Measurements from ENCODE around the gene YTHDF1. TPM values are rescaled to one million over a fixed set of nuclear protein-coding genes. Genes with fewer than 3 reads are reported as not detected.

YTHDF1 gene
- polyA plus RNA-seq, 2 of the 4 experiments (the other 2 are of a cell fraction): 31.8 to 37.9 TPM

DNA sequence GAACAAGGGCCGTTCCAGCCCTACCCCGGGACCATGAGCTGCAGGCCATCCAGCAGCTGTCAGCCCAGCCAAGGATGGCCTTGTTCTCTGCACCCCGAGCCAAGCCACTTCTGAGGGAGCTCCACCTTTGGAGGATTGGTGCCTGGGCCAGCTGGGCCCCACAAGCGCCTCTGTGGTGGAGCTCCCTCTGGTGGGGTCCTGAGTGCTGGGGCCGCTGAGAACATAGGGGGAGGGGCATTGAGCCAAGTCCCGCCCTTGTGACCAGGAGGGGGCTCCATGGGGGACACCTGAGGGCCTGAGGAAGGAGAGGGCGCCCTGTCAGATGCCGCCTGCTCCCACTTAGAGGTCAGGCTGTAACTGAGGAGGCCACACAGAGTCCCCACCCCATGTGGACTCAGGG lies 43.2 kb downstream of the YTHDF1 start:
- CTCF ChIA-PET: interaction anchor here (0.7 to 1.7 kb wide), 5 partner anchors 15 to 118 kb away, joined by 3 to 5 read pairs (median 4); no protein-coding TSS in a partner anchor
- ATAC-seq: peak in 1 of 2 experiments; percentile 20; a peak in 3 of 6 replicates

DNA sequence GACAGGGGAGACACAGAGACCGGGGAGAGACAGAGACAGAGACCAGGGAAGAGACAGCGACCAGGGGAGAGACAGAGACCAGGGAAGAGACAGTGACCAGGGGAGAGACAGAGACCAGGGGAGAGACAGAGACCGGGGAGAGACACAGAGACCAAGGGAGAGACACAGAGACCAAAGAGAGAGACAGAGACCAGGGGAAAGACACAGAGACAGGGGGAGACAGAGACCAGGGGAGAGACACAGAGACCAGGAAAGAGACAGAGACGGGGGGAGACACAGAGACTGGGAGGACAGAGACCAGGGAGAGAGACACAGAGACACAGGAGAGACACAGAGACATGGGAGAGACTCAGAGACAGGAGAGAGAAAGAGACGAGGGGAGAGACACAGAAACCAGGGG lies 43.9 kb downstream of the YTHDF1 start:
- DNase-seq (ENCODE audit: low read depth in 1 of 2, low spot score in 1 of 2): no peak
- TF ChIP-seq ZNF302 (CRISPR knock-in tag; IDR thresholded peaks at IDR 0.05) (no peak), ZC3H11A (IDR thresholded peaks at IDR 0.05) (no peak), JUNB (IDR thresholded peaks at IDR 0.05) (no peak), TFCP2L1 (CRISPR knock-in tag; IDR thresholded peaks at IDR 0.05) (no peak), EHMT2 (IDR thresholded peaks at IDR 0.05; ENCODE audit: low read depth) (no peak), GATA3 (IDR thresholded peaks at IDR 0.05; ENCODE audit: borderline replicate concordance) (no peak), PHF8 (IDR thresholded peaks at IDR 0.05; ENCODE audit: borderline replicate concordance, low read depth) (no peak), EP300 (IDR thresholded peaks at IDR 0.05) (no peak), CBX2 (IDR thresholded peaks at IDR 0.05; ENCODE audit: borderline replicate concordance, low read depth) (no peak), MAZ (IDR thresholded peaks at IDR 0.05; ENCODE audit: borderline replicate concordance, low read depth, low read length) (no peak)
- TF ChIP-seq, protein P1, sequence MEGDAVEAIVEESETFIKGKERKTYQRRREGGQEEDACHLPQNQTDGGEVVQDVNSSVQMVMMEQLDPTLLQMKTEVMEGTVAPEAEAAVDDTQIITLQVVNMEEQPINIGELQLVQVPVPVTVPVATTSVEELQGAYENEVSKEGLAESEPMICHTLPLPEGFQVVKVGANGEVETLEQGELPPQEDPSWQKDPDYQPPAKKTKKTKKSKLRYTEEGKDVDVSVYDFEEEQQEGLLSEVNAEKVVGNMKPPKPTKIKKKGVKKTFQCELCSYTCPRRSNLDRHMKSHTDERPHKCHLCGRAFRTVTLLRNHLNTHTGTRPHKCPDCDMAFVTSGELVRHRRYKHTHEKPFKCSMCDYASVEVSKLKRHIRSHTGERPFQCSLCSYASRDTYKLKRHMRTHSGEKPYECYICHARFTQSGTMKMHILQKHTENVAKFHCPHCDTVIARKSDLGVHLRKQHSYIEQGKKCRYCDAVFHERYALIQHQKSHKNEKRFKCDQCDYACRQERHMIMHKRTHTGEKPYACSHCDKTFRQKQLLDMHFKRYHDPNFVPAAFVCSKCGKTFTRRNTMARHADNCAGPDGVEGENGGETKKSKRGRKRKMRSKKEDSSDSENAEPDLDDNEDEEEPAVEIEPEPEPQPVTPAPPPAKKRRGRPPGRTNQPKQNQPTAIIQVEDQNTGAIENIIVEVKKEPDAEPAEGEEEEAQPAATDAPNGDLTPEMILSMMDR (IDR thresholded peaks at IDR 0.05): no peak
- no peak for ATAC-seq
- H3K4me2 ChIP-seq: no peak overlapping the region
- H3K27ac ChIP-seq: no peak overlapping the region
- FAIRE-seq: no peak
- H3K4me1 ChIP-seq: peaks cover 19% of the 10 kb centered on the region
- H3K4me3 ChIP-seq: no peak overlapping the region
- WGBS (ENCODE audit: missing lambda C conversion rate): 17% methylated on average over 5 of the region's 5 CpGs
- CTCF ChIA-PET: interaction anchor here (0.7 kb wide), 1 partner anchor 71 kb away, joined by 3 read pairs; no protein-coding TSS in a partner anchor
- H3K9me3 ChIP-seq: no peaks in the 10 kb centered on the region
- POLR2A ChIA-PET: no interaction called here

More for the DNA sequence above, 43.2 kb downstream of the YTHDF1 start:
- Histone ChIP-seq H3K4me3 (no peak overlapping the region), H3K4me1 (peaks cover 26% of the 10 kb centered on the region), H3K9me3 (no peaks in the 10 kb centered on the region), H3K4me2 (no peak overlapping the region), H3K27ac (no peak overlapping the region)
- no peak for FAIRE-seq
- peak in 1 of 2 experiments; percentile 42 for DNase-seq (ENCODE audit: low read depth in 1 of 2, low spot score in 1 of 2)
- 20% methylated on average over 2 of the region's 8 CpGs for WGBS (ENCODE audit: missing lambda C conversion rate)
- TF ChIP-seq RAD21 (conservative IDR thresholded peaks at IDR 0.05 in 1 of 2, IDR thresholded peaks at IDR 0.05 in 1 of 2): peak in 1 of 2 experiments; percentile 45; a peak in 2 of 5 replicates
- TF ChIP-seq, protein P2, sequence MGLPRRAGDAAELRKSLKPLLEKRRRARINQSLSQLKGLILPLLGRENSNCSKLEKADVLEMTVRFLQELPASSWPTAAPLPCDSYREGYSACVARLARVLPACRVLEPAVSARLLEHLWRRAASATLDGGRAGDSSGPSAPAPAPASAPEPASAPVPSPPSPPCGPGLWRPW (IDR thresholded peaks at IDR 0.05): no peak
- peak; percentile 30; the same call in 1 of the 3 replicates for TF ChIP-seq SMC3 (IDR thresholded peaks at IDR 0.05)
- POLR2A ChIA-PET: no interaction called here

DNA sequence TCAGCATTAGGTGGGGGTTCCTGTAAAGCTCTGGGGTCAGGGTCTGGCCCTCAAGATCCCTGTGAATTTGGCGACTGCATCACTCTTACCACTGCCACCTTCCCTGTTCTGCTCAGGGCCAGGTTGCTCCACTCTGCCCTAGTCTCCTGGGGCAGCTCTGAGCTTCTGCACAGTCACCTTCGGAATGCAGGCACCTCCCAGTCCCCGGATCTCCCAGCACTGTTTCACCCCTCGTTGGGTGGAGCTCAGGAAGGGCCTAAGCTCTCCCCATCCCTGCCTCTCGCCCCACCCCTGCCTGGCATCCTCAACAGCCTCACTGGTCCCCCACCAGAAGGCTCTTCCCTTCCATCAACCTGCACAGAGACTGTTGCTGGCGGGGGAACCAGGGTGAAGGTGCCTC lies 46.2 kb downstream of the YTHDF1 start:
- 17% methylated on average over 6 of the region's 6 CpGs for WGBS (ENCODE audit: missing lambda C conversion rate)
- no peak overlapping the region for H3K4me2 ChIP-seq
- no peak overlapping the region for H3K27ac ChIP-seq
- FAIRE-seq (no peak), ATAC-seq (peak in 1 of 2 experiments; percentile 9; a peak in 1 of 6 replicates), DNase-seq (ENCODE audit: low read depth in 1 of 2, low spot score in 1 of 2) (no peak)
- ChIA-PET POLR2A (no interaction called here), CTCF (interaction anchor here (0.9 to 4.0 kb wide), 5 partner anchors 11 to 111 kb away, joined by 3 to 18 read pairs (median 11); no protein-coding TSS in a partner anchor)
- H3K4me1 ChIP-seq: no peaks in the 10 kb centered on the region
- H3K4me3 ChIP-seq: no peak overlapping the region
- H3K9me3 ChIP-seq: no peaks in the 10 kb centered on the region
- TF ChIP-seq RFX5 (IDR thresholded peaks at IDR 0.05): no peak

DNA sequence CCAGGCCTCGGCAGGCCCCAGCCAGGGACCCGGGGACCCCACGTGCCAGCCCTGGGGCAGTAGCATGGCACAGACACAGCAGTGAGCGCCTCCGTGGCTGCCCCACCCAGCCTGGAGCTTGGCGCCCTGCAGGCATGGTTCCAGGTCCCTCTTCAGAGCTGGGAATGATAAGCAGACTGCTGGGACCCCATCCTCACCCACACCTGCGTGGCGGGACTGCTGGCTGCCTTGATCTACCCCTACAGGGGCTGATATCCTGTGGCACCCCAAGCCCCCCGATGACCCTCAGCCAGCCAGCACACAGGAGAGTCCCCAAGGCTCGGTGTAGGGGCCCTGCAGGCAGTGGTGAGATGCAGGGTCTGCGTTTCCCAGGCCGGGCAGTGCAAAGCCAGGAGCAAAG lies 47.1 kb downstream of the YTHDF1 start:
- POLR2A ChIA-PET: no interaction called here
- Histone ChIP-seq H3K4me1 (no peaks in the 10 kb centered on the region), H3K4me2 (no peak overlapping the region), H3K9me3 (no peaks in the 10 kb centered on the region), H3K27ac (no peak overlapping the region), H3K4me3 (no peak overlapping the region)
- WGBS (ENCODE audit: missing lambda C conversion rate): 23% methylated on average over 4 of the region's 12 CpGs
- CTCF ChIA-PET: interaction anchor here (0.9 to 4.0 kb wide), 6 partner anchors 8 to 196 kb away, joined by 3 to 18 read pairs (median 3); no protein-coding TSS in a partner anchor
- no peak for DNase-seq (ENCODE audit: low read depth in 1 of 2, low spot score in 1 of 2)
- FAIRE-seq: no peak
- TF ChIP-seq, protein P3, sequence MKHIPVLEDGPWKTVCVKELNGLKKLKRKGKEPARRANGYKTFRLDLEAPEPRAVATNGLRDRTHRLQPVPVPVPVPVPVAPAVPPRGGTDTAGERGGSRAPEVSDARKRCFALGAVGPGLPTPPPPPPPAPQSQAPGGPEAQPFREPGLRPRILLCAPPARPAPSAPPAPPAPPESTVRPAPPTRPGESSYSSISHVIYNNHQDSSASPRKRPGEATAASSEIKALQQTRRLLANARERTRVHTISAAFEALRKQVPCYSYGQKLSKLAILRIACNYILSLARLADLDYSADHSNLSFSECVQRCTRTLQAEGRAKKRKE (CRISPR knock-in tag; IDR thresholded peaks at IDR 0.05; ENCODE audit: low read depth): no peak
- no peak for TF ChIP-seq SREBF2 (IDR thresholded peaks at IDR 0.05)
- TF ChIP-seq, protein P4, sequence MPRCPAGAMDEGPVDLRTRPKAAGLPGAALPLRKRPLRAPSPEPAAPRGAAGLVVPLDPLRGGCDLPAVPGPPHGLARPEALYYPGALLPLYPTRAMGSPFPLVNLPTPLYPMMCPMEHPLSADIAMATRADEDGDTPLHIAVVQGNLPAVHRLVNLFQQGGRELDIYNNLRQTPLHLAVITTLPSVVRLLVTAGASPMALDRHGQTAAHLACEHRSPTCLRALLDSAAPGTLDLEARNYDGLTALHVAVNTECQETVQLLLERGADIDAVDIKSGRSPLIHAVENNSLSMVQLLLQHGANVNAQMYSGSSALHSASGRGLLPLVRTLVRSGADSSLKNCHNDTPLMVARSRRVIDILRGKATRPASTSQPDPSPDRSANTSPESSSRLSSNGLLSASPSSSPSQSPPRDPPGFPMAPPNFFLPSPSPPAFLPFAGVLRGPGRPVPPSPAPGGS (IDR thresholded peaks at IDR 0.05): no peak
- TF ChIP-seq CHD2 (IDR thresholded peaks at IDR 0.05; ENCODE audit: low read length, partially characterized antibody): no peak
- TF ChIP-seq, protein P5, sequence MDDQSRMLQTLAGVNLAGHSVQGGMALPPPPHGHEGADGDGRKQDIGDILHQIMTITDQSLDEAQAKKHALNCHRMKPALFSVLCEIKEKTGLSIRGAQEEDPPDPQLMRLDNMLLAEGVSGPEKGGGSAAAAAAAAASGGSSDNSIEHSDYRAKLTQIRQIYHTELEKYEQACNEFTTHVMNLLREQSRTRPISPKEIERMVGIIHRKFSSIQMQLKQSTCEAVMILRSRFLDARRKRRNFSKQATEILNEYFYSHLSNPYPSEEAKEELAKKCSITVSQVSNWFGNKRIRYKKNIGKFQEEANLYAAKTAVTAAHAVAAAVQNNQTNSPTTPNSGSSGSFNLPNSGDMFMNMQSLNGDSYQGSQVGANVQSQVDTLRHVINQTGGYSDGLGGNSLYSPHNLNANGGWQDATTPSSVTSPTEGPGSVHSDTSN (IDR thresholded peaks at IDR 0.05): no peak
- TF ChIP-seq, protein P6, sequence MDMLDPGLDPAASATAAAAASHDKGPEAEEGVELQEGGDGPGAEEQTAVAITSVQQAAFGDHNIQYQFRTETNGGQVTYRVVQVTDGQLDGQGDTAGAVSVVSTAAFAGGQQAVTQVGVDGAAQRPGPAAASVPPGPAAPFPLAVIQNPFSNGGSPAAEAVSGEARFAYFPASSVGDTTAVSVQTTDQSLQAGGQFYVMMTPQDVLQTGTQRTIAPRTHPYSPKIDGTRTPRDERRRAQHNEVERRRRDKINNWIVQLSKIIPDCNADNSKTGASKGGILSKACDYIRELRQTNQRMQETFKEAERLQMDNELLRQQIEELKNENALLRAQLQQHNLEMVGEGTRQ (IDR thresholded peaks at IDR 0.05): no peak
- no peak for TF ChIP-seq ZFP36 (IDR thresholded peaks at IDR 0.05; ENCODE audit: borderline replicate concordance, partially characterized antibody)
- ATAC-seq: no peak
